H1 (cell line): ENCODE results near the gene IGF2R. TPM values are rescaled to one million over a fixed set of nuclear protein-coding genes. Genes with fewer than 3 reads are reported as not detected.
"Not testable (repeated sequence)": the region's sequence is repeated elsewhere in the genome, so short reads cannot be mapped to it uniquely, and the experiment has no call there.

ENCODE experiments used
- CTCF ChIA-PET: fragments of 300-600 bp; sonication (Branson Sonifier 250); formaldehyde crosslinking; loops from one replicate; lab custom pipeline; 2021; ENCODE audit not compliant: partially characterized antibody; lab: Charles Lee
- POLR2A ChIA-PET: fragments of 300-600 bp; sonication (Branson Sonifier 250); formaldehyde crosslinking; loops from one replicate; lab custom pipeline; 2021; ENCODE audit warnings: inconsistent platforms; ENCODE audit not compliant: partially characterized antibody; lab: Charles Lee
- DNase-seq, 2 experiments: peaks; one replicate each; pipeline versions ENCODE4 v3.0.0 to v3.0.0-alpha.2; 2010 to 2022; ENCODE audit warnings: low spot score in 2 of 2, low read depth in 1 of 2, mixed read lengths in 1 of 2
- FAIRE-seq: peaks from 2 replicates; lab custom pipeline; 2011; peaks lifted over from hg19 to GRCh38; lab: Jason Lieb, UNC
- H2AFZ ChIP-seq: 2 replicates; pipeline ENCODE4 v1.8.1; 2012; ENCODE audit warnings: low read length, inconsistent platforms
- H2AK5ac ChIP-seq: 2 replicates; pipeline ENCODE4 v1.6.1; 2013; ENCODE audit warnings: low read depth, low read length
- H2BK120ac ChIP-seq: replicated peaks from 2 replicates; pipeline ENCODE3; 2013; ENCODE audit warnings: low read depth, low read length, inconsistent platforms
- H2BK12ac ChIP-seq: 2 replicates; pipeline ENCODE4 v1.6.1; 2013; ENCODE audit warnings: low read depth, low read length
- H2BK15ac ChIP-seq: 2 replicates; pipeline ENCODE4 v1.6.1; 2013; ENCODE audit warnings: low read length
- H2BK20ac ChIP-seq: 2 replicates; pipeline ENCODE4 v1.6.1; 2013; ENCODE audit warnings: low read length
- H2BK5ac ChIP-seq: 2 replicates; pipeline ENCODE4 v1.6.1; 2013; ENCODE audit warnings: low read depth, low read length
- H3K14ac ChIP-seq: 2 replicates; pipeline ENCODE4 v1.6.1; 2013; ENCODE audit warnings: inconsistent platforms; ENCODE audit not compliant: insufficient read length
- H3K18ac ChIP-seq: 2 replicates; pipeline ENCODE4 v1.6.1; 2013; ENCODE audit warnings: low read length; ENCODE audit errors: extremely low read depth
- H3K23ac ChIP-seq: 2 replicates; pipeline ENCODE4 v1.6.1; 2013; ENCODE audit warnings: inconsistent platforms; ENCODE audit not compliant: insufficient read length
- H3K23me2 ChIP-seq: 2 replicates; pipeline ENCODE4 v1.6.1; 2013; ENCODE audit warnings: low read depth, low read length
- H3K27ac ChIP-seq: 2 replicates; pipeline ENCODE4 v1.6.1; 2011; ENCODE audit warnings: low read depth, low read length, inconsistent platforms
- H3K27me3 ChIP-seq, 4 experiments: replicated peaks in 1 of 4; 1 replicate in 1 of 4; 2 replicates in 3 of 4; pipeline versions ENCODE4 v1.6.1 to v1.8.1; 2011 to 2013; ENCODE audit warnings: low read length in 3 of 4, mild to moderate bottlenecking in 3 of 4, inconsistent platforms in 2 of 4, mixed read lengths in 2 of 4, moderate library complexity in 1 of 4; ENCODE audit not compliant: control insufficient read depth in 3 of 4, insufficient read depth in 3 of 4; ENCODE audit errors: extremely low read depth in 1 of 4
- H3K36me3 ChIP-seq, 4 experiments: 2 replicates each; pipeline versions ENCODE4 v1.6.1 to v1.8.1; 2011 to 2013; ENCODE audit warnings: mild to moderate bottlenecking in 4 of 4, low read length in 3 of 4, moderate library complexity in 2 of 4, control low read depth in 1 of 4, inconsistent platforms in 1 of 4; ENCODE audit not compliant: insufficient read depth in 4 of 4, control insufficient read depth in 2 of 4
- H3K4ac ChIP-seq: replicated peaks from 2 replicates; pipeline ENCODE3; 2013; ENCODE audit warnings: low read length, low read depth, mixed read lengths, inconsistent platforms; ENCODE audit not compliant: insufficient read length
- H3K4me1 ChIP-seq, 4 experiments: replicated peaks in 1 of 4; 1 replicate in 1 of 4; 2 replicates in 3 of 4; pipeline versions ENCODE4 v1.6.1 to v1.8.1; 2011 to 2013; ENCODE audit warnings: low read length in 3 of 4, inconsistent platforms in 2 of 4, mixed read lengths in 1 of 4; ENCODE audit not compliant: insufficient read depth in 4 of 4, control insufficient read depth in 3 of 4
- H3K4me2 ChIP-seq, 2 experiments: 2 replicates each; pipeline versions ENCODE4 v1.6.1 to v1.8.1; 2011 to 2013; ENCODE audit warnings: low read depth in 2 of 2, low read length in 2 of 2, control low read depth in 1 of 2, inconsistent platforms in 1 of 2, mild to moderate bottlenecking in 1 of 2; ENCODE audit not compliant: insufficient read depth in 1 of 2
- H3K4me3 ChIP-seq, 4 experiments: fragments of 200-600, 300-600 bp in 1 of 4; sonication (generic), shearing (Covaris generic), sonication (Bioruptor Twin) in 1 of 4; 2 replicates each; pipeline versions ENCODE4 v1.5.1 to v1.8.1; 2011 to 2016; ENCODE audit warnings: low read length in 4 of 4, low read depth in 3 of 4, control low read depth in 2 of 4, inconsistent platforms in 2 of 4, mild to moderate bottlenecking in 2 of 4, mixed read lengths in 1 of 4, moderate library complexity in 1 of 4; ENCODE audit not compliant: insufficient read depth in 2 of 4; ENCODE audit errors: extremely low read depth in 1 of 4
- H3K56ac ChIP-seq: replicated peaks from 2 replicates; pipeline ENCODE3; 2013; ENCODE audit warnings: low read depth, mild to moderate bottlenecking, mixed read lengths, low read length, inconsistent platforms; ENCODE audit not compliant: insufficient read length
- H3K79me1 ChIP-seq: 2 replicates; pipeline ENCODE4 v1.6.1; 2013; ENCODE audit warnings: low read depth, low read length, control low read depth
- H3K79me2 ChIP-seq, 2 experiments: 2 replicates each; pipeline versions ENCODE4 v1.6.1 to v1.8.1; 2012 to 2013; ENCODE audit warnings: low read length in 2 of 2, mild to moderate bottlenecking in 2 of 2, inconsistent platforms in 1 of 2; ENCODE audit not compliant: insufficient read depth in 2 of 2, control insufficient read depth in 1 of 2
- H3K9ac ChIP-seq, 4 experiments: replicated peaks in 1 of 4; 1 replicate in 1 of 4; 2 replicates in 3 of 4; pipeline versions ENCODE4 v1.6.1 to v1.8.1; 2011 to 2013; ENCODE audit warnings: low read depth in 3 of 4, low read length in 3 of 4, control low read depth in 2 of 4, mild to moderate bottlenecking in 2 of 4, moderate library complexity in 2 of 4, inconsistent platforms in 1 of 4; ENCODE audit errors: extremely low read depth in 1 of 4
- H3K9me3 ChIP-seq, 2 experiments: 2 replicates each; pipeline versions ENCODE4 v1.6.1 to v1.8.1; 2012 to 2013; ENCODE audit warnings: mild to moderate bottlenecking in 2 of 2, moderate library complexity in 2 of 2, control low read depth in 1 of 2, inconsistent platforms in 1 of 2, low read depth in 1 of 2, low read length in 1 of 2, mixed read lengths in 1 of 2; ENCODE audit not compliant: insufficient read depth in 2 of 2
- H4K20me1 ChIP-seq, 2 experiments: replicated peaks in 1 of 2; 2 replicates each; pipeline versions ENCODE3 to v1.8.1; 2011 to 2013; ENCODE audit warnings: inconsistent platforms in 2 of 2, low read length in 2 of 2, mild to moderate bottlenecking in 1 of 2; ENCODE audit not compliant: insufficient read depth in 2 of 2, control insufficient read depth in 1 of 2
- H4K5ac ChIP-seq: 2 replicates; pipeline ENCODE4 v1.6.1; 2013; ENCODE audit warnings: low read length, low read depth, mixed read lengths, inconsistent platforms; ENCODE audit not compliant: insufficient read length
- H4K8ac ChIP-seq: 2 replicates; pipeline ENCODE4 v1.8.0; 2013; ENCODE audit warnings: mild to moderate bottlenecking, moderate library complexity, low read length, inconsistent platforms; ENCODE audit not compliant: insufficient read depth; ENCODE audit errors: extremely low read depth
- H4K91ac ChIP-seq: replicated peaks from 2 replicates; pipeline ENCODE3; 2013; ENCODE audit warnings: low read length, mixed read lengths, inconsistent platforms; ENCODE audit not compliant: insufficient read length
- WGBS, 2 experiments: shearing (Covaris generic) in 1 of 2; methylation state at CpG; one replicate each; pipeline versions ENCODE4 v1.1.6 to v1.1.7; 2013 to 2015; ENCODE audit warnings: low lambda C conversion rate in 2 of 2, mixed read lengths in 2 of 2, inconsistent platforms in 1 of 2, low coverage in 1 of 2, missing lambda C conversion rate in 1 of 2; ENCODE audit not compliant: insufficient replicate concordance in 2 of 2, insufficient coverage in 1 of 2, insufficient read length in 1 of 2; ENCODE audit errors: extremely low coverage in 1 of 2, missing lambda C conversion rate in 1 of 2; 5-methylcytosine and 5-hydroxymethylcytosine counted together
- polyA plus RNA-seq, 7 experiments: library from polyadenylated mRNA; depleted of rRNA in 3 of 7; stranded (reverse) in 5 of 7; unstranded in 2 of 7; fragments of >200 nt in 5 of 7; fragments of 200-250 nt in 2 of 7; gene quantifications; 1 replicate in 5 of 7; 2 replicates in 1 of 7; 4 replicates in 1 of 7; pipeline versions ENCODE4 v1.2.1 to v1.2.3, GENCODE V29; 2011 to 2013; ENCODE audit warnings: missing spikeins in 2 of 7, mixed read lengths in 2 of 7
- total RNA-seq: library from RNA; stranded (reverse); fragmentation: NEBNext Ultra II Directional; extraction: Animal tissue kit (Norgen Biotek cat#: 25700); gene quantifications from 2 replicates; pipeline ENCODE4 v1.2.1, GENCODE V29; 2021

IGF2R gene
- total and polyA plus RNA-seq, 2 of the 8 experiments (the other 6 are each of a cell fraction or from before 2014, with no cell fraction given), result 20.6 to 74.1 TPM

DNA sequence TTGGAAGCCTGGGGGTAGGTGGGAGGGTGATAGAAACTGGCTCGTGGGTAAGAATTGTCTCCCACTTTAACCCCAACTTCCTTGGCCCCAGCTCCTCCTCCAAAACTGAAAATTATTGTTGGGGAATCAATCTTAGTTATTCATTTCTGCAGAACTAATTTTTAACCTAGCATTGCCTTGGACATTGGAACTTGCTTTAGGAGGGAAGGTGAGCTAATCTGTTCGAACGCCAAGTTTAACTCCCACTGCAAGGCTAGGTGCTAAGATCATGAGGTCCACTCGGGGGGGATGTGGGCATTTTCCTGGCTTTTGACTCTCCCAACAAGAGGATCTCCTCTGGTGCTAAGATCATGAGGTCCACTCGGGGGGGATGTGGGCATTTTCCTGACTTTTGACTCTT lies 156.2 kb downstream of the IGF2R start:
- CTCF ChIA-PET, H4K20me1 ChIP-seq, H3K23me2 ChIP-seq, H3K36me3 ChIP-seq, H3K23ac ChIP-seq, H2BK5ac ChIP-seq, FAIRE-seq, DNase-seq, H4K5ac ChIP-seq, H2BK20ac ChIP-seq, H3K4ac ChIP-seq, H3K79me2 ChIP-seq, POLR2A ChIA-PET, H4K8ac ChIP-seq, H3K4me3 ChIP-seq, H2AK5ac ChIP-seq, H2BK120ac ChIP-seq, H3K9me3 ChIP-seq, H3K27me3 ChIP-seq, H3K79me1 ChIP-seq, H2BK15ac ChIP-seq, H4K91ac ChIP-seq, H2AFZ ChIP-seq, H3K18ac ChIP-seq, H3K4me1 ChIP-seq, H2BK12ac ChIP-seq, H3K9ac ChIP-seq, H3K4me2 ChIP-seq, H3K27ac ChIP-seq, H3K14ac ChIP-seq, H3K56ac ChIP-seq: not testable (repeated sequence)
- 85% methylated on average over 5 of the region's 5 CpGs; no CpG with 5 or more reads in 1 of the 2 experiments for WGBS, 2 experiments
